DMS114 treated with DMSO at 0.1 percent for 48 hours (cell line): ENCODE measurements around the gene VEGFC.

Source experiments
- DNase-seq: peaks from one replicate; lab custom pipeline; 2025; ENCODE audit not compliant: unreplicated experiment; lab: John Stamatoyannopoulos, UW

Gene VEGFC

DNA sequence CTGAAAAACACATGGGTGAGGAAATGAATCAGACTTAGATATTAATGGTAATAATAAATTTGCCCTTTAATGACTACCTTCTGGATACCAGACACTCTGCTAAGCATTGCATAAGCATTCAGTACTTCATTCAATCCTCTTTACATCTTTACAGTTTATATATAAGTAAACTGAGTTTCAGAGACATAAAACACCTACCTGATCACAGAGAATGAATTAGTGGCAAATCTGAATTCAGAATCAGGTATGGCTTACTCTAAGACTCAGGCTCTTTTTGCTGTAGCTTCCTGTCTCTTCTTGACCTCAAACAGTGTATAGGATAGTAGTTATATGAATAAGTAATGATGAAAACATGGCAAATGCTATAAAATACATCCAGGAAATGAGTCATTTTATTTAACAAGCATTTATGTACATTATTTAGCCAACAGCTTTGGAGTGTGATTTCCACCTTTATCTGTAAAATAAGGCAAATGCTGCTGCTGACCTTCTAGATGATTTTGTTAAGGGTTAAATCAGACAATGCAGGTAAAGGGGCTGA is 83.9 kb downstream of the VEGFC start:
- DNase-seq = no peak

DNA sequence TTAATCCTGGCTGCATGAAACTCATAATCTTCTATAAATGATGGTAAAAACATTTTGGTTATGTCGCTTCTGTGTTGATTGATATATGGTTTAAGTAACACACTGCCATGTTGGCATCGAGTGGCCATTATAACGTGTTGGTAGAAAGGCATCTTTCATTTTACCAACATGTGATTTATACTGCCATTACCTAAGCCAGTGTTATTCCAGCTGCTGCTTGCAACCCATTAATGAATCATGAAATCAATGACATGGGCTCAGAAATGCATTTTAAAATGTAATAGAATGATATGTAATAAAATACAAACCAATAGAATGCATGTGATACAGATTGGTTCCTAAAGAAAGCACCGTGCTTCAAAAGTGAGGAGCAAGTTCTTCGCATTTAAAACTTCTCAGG is 102.0 kb downstream of the VEGFC start:
- no peak for DNase-seq

- DNase-seq = no peak
Measured at GRCh38 chr4:176680668-176681180, 112.0 kb downstream of the VEGFC start.

GRCh38 chr4:176676901-176677300 is 115.8 kb downstream of the VEGFC start:
- no peak for DNase-seq

- no peak for DNase-seq
Measured at GRCh38 chr4:176675810-176676209, 116.9 kb downstream of the VEGFC start.

DNA sequence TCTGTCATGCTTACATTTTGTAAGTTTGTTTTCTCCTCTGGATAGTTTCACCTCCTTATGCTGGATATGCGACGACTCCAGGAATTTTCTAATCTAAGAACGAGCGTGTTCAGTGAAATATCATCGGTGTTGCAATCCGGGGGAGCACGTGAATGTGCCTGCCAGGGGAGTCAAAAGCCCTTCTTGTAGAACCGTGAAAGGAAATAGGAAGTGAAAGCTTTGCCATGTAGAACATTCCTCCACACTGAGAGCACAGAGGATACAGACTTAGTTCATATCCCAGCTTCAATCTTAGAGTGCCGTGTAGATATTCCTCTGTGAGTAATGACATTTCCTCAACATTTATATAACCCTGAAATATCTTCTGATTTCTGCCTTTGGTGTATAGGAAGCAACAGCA is 121.2 kb downstream of the VEGFC start:
- DNase-seq = no peak

GRCh38 chr4:176668324-176668723 is 124.4 kb downstream of the VEGFC start:
- no peak for DNase-seq

DNA sequence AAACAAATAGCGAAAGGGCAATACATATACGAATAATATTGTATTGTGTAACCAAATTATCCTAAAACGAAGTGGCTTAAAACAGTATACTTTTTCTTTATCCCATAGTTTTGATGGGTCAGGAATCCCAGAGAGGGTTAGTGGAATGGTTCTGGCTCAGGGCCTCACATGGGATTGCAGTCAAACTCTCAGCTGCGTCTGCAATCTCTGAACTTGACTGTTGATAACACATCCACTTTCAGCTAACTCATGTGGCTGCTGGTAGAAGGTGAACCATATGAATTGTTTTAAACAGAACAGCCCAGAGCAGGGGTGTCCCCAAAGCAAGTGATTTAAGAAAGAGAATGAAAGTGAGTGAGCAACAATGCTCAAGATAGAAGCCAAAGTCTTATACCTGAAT is 127.8 kb downstream of the VEGFC start:
- DNase-seq = no peak

GRCh38 chr4:176660561-176660960 is 132.2 kb downstream of the VEGFC start:
- no peak for DNase-seq

- no peak for DNase-seq
Measured at GRCh38 chr4:176656108-176656507, 136.6 kb downstream of the VEGFC start.

DNA sequence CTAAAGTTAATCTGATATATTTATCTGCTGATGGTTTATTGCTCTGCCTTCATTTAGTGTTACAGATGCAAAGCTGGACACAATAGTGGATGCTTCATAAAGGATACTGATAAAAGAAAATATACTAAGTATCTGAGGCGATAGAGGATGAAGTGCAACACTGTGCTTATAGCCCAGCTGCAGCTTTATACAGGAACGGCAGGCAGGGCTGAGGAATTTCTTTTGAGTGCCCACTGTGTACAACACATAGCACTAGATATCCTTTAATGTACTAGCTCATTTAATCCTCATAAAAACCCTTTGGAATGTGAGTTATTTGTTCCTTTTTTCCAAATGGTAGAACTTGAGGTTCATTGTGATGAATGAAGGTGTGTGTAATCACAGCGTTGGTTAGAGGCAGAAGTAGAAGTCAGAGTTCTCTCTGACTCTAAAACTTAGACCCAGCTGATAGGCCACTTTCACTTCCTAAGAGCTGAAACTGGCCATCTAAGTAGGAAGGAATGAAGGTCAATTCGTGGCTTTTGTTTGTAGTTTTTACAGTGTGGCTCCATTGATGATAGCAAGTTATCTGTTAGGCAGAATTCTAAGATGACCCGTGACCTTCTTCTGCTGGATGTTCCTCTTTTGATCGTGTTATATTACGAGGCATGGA is 138.0 kb downstream of the VEGFC start:
- no peak for DNase-seq

DNA sequence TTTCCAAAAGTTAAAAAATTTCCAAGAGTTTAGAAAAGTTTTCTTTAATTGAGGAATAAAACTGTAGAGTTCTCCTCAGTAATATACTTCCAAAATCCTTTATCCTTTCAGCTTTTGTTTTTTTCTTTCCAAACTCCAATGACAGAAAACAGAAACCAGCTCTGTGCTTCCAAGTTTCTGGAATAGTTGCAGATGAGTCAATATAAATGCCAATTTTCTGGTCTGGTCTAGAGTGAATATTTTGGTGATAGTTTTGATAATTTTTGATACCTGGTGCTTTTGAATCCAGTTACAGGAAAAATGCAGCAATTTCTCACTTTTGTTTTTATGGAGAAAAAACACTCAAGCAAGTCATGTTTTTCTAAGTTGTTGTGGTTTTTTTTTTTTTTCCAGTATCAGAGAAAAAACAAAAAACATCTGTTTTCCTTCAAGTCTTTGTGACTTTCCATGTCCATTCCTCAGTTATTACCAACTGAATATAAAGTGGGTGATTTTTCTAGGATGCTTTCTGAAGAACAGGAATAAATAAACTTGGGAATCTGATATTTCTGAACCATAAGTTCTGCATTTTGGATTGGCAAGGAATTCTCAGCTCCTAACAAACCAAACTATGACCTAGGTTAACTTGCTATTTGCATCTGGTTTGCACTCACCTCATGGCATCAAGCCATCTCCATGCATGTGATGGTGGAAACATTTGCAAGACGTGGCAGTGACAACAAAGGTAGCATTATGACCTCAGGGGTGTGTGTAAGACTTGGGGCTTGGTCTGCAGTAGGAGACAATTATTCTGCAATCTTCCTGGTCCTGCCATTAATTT is 139.1 kb downstream of the VEGFC start:
- DNase-seq = no peak

GRCh38 chr4:176646311-176646710 is 146.4 kb downstream of the VEGFC start:
- no peak for DNase-seq

DNA sequence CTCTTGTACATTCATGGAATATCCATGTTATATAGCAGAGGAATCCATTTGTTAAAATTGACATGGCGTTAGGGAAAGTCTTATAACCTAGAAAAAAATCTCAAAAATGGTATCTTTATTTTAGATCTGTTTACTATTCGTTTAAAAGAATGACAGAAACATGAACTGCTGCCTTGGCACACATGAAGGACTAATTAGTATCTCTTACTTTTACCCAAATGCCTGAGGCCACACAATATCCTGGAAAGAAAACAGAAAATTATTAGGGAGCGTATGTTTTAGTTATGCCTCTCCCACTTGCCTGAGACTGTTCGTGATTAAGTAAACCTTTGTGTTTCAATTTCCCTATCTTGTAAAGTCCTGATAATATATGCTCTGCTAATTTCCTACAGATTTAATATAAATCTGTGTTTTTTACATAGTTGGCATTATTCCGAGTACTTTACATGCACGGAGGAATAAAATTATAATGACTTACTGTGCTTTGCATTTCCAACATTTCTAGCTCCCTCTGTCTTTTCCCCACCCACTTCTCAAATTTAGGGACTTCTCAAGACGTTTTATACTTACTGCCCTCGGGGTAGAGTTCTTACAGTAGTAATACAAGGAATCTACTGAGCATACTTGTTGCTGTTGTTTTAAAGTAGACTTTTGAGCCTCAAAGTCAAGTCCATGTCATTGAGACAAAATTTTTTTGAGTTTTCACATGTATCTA is 147.3 kb downstream of the VEGFC start:
- DNase-seq = no peak

DNA sequence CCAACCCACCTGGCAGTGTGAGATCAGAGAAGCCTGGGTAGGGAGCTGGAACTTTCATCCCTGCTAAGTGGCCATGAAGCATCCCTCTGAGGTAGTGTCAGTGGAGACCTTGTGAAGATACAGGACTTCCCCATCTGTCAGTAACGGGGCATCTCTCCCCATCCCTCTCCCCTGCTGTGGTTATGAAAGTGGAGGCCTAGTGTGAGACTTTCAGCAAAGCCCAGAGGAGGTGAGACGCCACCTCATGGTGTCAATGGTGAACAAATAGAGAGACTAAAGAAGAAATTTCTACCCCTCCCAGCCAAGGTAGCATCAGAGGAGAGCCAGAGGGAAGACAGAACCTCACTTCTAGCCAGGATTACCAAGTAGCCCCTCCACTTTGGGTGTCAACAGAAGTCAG is 150.2 kb downstream of the VEGFC start:
- DNase-seq = no peak

GRCh38 chr4:176641237-176641636 is 151.5 kb downstream of the VEGFC start:
- no peak for DNase-seq

GRCh38 chr4:176638992-176639391 is 153.7 kb downstream of the VEGFC start:
- DNase-seq = no peak

- DNase-seq = no peak
Measured at GRCh38 chr4:176636292-176636691, 156.4 kb downstream of the VEGFC start.

- no peak for DNase-seq
Measured at GRCh38 chr4:176635372-176636261, 157.1 kb downstream of the VEGFC start.
